ENCODE results near the gene RHEBL1.
"Not testable (repeated sequence)": the region's sequence is repeated elsewhere in the genome, so short reads cannot be mapped to it uniquely, and the experiment has no call there.

Gene RHEBL1

GRCh38 chr12:49088932-49089330, 19.2 kb upstream of the RHEBL1 start:
- DNase-seq: no peak

- DNase-seq: peak; percentile 86
Observed at GRCh38 chr12:49088150-49088931, 18.6 kb upstream of the RHEBL1 start.

- DNase-seq: no peak
Observed at GRCh38 chr12:49086116-49086515, 16.3 kb upstream of the RHEBL1 start.

GRCh38 chr12:49084438-49084837, 14.7 kb upstream of the RHEBL1 start:
- DNase-seq: no peak

- peak; percentile 68 for DNase-seq
Observed at GRCh38 chr12:49079793-49080192, 10.0 kb upstream of the RHEBL1 start.

- DNase-seq: no peak
Observed at GRCh38 chr12:49070971-49071370, 1.2 kb upstream of the RHEBL1 start.

- no peak for DNase-seq
Observed at GRCh38 chr12:49068879-49069506, 786 bp downstream of the RHEBL1 start.

GRCh38 chr12:49066120-49066519, 3.7 kb downstream of the RHEBL1 start:
- no peak for DNase-seq

- no peak for DNase-seq
Observed at GRCh38 chr12:49064767-49065152, 5.0 kb downstream of the RHEBL1 start.

GRCh38 chr12:49061916-49062315, 7.9 kb downstream of the RHEBL1 start:
- not testable (repeated sequence) for DNase-seq

- DNase-seq: no peak
Observed at GRCh38 chr12:49061157-49061650, 8.6 kb downstream of the RHEBL1 start.

- DNase-seq: peak; percentile 95
Observed at GRCh38 chr12:49060237-49061156, 9.3 kb downstream of the RHEBL1 start, which contains the start of gene KMT2D. Gene KMT2D, minus strand, starts transcription at chr12:49060794. Its CDS starts 5,470 bp downstream, at chr12:49055324.

GRCh38 chr12:49059299-49060171, 10.2 kb downstream of the RHEBL1 start:
- DNase-seq: no peak

- no peak for DNase-seq
Observed at GRCh38 chr12:49059045-49059298, 10.8 kb downstream of the RHEBL1 start.

GRCh38 chr12:49058366-49059044, 11.3 kb downstream of the RHEBL1 start:
- no peak for DNase-seq

GRCh38 chr12:49057888-49058287, 11.9 kb downstream of the RHEBL1 start:
- no peak for DNase-seq

GRCh38 chr12:49055978-49056754, 13.6 kb downstream of the RHEBL1 start:
- DNase-seq: peak; percentile 75

- no peak for DNase-seq
Observed at GRCh38 chr12:49055092-49055491, 14.7 kb downstream of the RHEBL1 start.

GRCh38 chr12:49054524-49054923, 15.3 kb downstream of the RHEBL1 start:
- DNase-seq: no peak

GRCh38 chr12:49054096-49054495, 15.7 kb downstream of the RHEBL1 start:
- no peak for DNase-seq
